A375 (cell line): Measurements from ENCODE around the gene CPO. TPM values are rescaled to one million over a fixed set of nuclear protein-coding genes. Genes with fewer than 3 reads are reported as not detected.

ENCODE experiments used
- total RNA-seq: library from RNA; depleted of rRNA; stranded (reverse); fragments of >200 nt; shearing (Covaris generic); gene quantifications from 2 replicates; pipeline ENCODE4 v1.2.3, GENCODE V29; 2014; rRNA removed

The CPO gene, protein sequence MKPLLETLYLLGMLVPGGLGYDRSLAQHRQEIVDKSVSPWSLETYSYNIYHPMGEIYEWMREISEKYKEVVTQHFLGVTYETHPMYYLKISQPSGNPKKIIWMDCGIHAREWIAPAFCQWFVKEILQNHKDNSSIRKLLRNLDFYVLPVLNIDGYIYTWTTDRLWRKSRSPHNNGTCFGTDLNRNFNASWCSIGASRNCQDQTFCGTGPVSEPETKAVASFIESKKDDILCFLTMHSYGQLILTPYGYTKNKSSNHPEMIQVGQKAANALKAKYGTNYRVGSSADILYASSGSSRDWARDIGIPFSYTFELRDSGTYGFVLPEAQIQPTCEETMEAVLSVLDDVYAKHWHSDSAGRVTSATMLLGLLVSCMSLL
- total RNA-seq: not detected in 2 replicates

GRCh38 chr2:206939340-206939739, at the start of gene CPO:
CPO (plus strand) TSS chr2:206939518; CDS start chr2:206939600, 82 bp downstream.

Other genes starting within 250 kb of the CPO start
- gene DYTN, start 221.1 kb upstream of the CPO start, total RNA-seq: not detected in 2 replicates
- 0.26 and 0.93 TPM in 2 replicates for gene MDH1B, start 174.2 kb upstream of the CPO start, total RNA-seq
- gene FASTKD2, start 173.9 kb upstream of the CPO start, total RNA-seq: 18.2 and 21.8 TPM in 2 replicates
- 5.6 and 9.3 TPM in 2 replicates for gene KLF7, start 226.4 kb downstream of the CPO start, total RNA-seq